Measurements from ENCODE around the gene MC4R.

The MC4R gene

GRCh38 chr18:60377778-60378469, 5.3 kb upstream of the MC4R start:
- DNase-seq (ENCODE audit: low read depth): no peak
- no peak for TF ChIP-seq CTCF (conservative IDR thresholded peaks at IDR 0.05; ENCODE audit: low read depth, low read length)
- no peak overlapping the region for H3K4me3 ChIP-seq (ENCODE audit: low read length)

- no peak for TF ChIP-seq CTCF (conservative IDR thresholded peaks at IDR 0.05; ENCODE audit: low read depth, low read length)
- H3K4me3 ChIP-seq (ENCODE audit: low read length): peak overlapping the region; percentile 25
- no peak for DNase-seq (ENCODE audit: low read depth)
These were observed 443 bp downstream of the MC4R start for GRCh38 chr18:60372132-60372531.

- no peak for TF ChIP-seq CTCF (conservative IDR thresholded peaks at IDR 0.05; ENCODE audit: low read depth, low read length)
- H3K4me3 ChIP-seq (ENCODE audit: low read length): no peak overlapping the region
- peak; percentile 46 for DNase-seq (ENCODE audit: low read depth)
These were observed 14.1 kb downstream of the MC4R start for GRCh38 chr18:60358516-60358915.

GRCh38 chr18:60350941-60351340, 21.6 kb downstream of the MC4R start:
- no peak for TF ChIP-seq CTCF (conservative IDR thresholded peaks at IDR 0.05; ENCODE audit: low read depth, low read length)
- no peak for DNase-seq (ENCODE audit: low read depth)
- no peak overlapping the region for H3K4me3 ChIP-seq (ENCODE audit: low read length)

- no peak for TF ChIP-seq CTCF (conservative IDR thresholded peaks at IDR 0.05; ENCODE audit: low read depth, low read length)
- no peak for DNase-seq (ENCODE audit: low read depth)
- H3K4me3 ChIP-seq (ENCODE audit: low read length): no peak overlapping the region
These were observed 22.4 kb downstream of the MC4R start for GRCh38 chr18:60350150-60350549.

- DNase-seq (ENCODE audit: low read depth): no peak
- no peak overlapping the region for H3K4me3 ChIP-seq (ENCODE audit: low read length)
- TF ChIP-seq CTCF (conservative IDR thresholded peaks at IDR 0.05; ENCODE audit: low read depth, low read length): no peak
These were observed 25.0 kb downstream of the MC4R start for GRCh38 chr18:60347526-60348045.

- TF ChIP-seq CTCF (conservative IDR thresholded peaks at IDR 0.05; ENCODE audit: low read depth, low read length): no peak
- no peak overlapping the region for H3K4me3 ChIP-seq (ENCODE audit: low read length)
- no peak for DNase-seq (ENCODE audit: low read depth)
These were observed 33.6 kb downstream of the MC4R start for GRCh38 chr18:60339018-60339417.

Data from retinal pigment epithelial cell (primary cell).